Articular chondrocyte of knee joint (primary cell): Measurements from ENCODE around the gene COL4A4. TPM values are rescaled to one million over a fixed set of nuclear protein-coding genes. Genes with fewer than 3 reads are reported as not detected.

Experiments
- small RNA-seq: library from RNA; depleted of rRNA; stranded (forward); fragments of <200 nt; gene quantifications from one replicate; pipeline ENCODE3, GENCODE V24; 2012
- total RNA-seq: library from RNA; depleted of rRNA; stranded (reverse); fragments of >200 nt; gene quantifications from 2 replicates; pipeline ENCODE4 v1.2.3, GENCODE V29; 2012

Gene COL4A4
- under 0.01 and 0.11 TPM in 2 replicates for total RNA-seq

DNA sequence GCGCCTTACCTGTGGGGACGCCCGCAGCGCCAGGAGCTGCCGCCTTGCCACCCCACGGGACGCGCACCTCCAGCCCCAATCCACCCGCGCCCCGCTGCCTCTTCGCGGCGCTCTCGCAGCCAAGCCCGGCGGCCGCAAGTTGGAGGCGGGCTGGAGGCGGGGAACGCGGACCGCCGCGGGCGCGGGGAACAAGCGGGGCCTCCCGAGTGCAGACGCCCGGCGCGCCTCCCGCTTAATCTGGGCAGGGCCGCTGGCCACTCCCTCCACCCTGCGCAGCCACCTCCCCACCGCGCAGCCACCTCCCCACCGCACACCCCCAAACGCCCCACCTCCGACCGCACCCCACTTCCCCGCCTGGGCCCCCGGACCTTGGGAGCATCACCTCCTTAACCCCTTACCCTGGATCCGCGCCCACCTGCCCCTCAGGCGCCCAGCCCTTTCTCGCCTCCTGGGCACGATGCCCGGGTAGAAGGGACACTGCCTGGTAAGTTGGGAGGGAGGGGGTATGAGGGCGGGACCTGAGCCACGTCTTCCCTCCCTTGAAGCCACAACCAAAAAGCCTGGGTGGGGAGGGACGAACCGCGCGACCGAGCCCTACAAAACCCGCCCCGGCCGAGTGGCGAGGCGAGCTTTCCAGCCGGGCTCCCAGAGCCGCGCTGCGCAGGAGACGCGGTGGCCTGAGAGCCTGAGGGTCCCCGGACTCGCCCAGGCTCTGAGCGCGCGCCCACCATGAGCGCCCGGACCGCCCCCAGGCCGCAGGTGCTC lies at the start of gene COL4A4, which contains the start of gene COL4A3:
COL4A4 (minus strand) TSS at position 208 of the 765 bp plus-strand sequence. CDS start 16,722 bp downstream, outside the sequence.
COL4A3 (plus strand) TSS at position 627 of the 765 bp plus-strand sequence; CDS start at position 730, 103 bp downstream.

Small RNA genes lying within 50 kb of the gene (small RNA-seq; reads per million reads assigned to genes)
- gene RF00554: not detected

Other genes with a start within 250 kb of the COL4A4 start
- not detected in 2 replicates for gene COL4A3, start 419 bp upstream of the COL4A4 start, total RNA-seq
- gene MFF, start 161.0 kb upstream of the COL4A4 start, total RNA-seq: 117 and 128 TPM in 2 replicates
- gene TM4SF20, start 215.1 kb upstream of the COL4A4 start, total RNA-seq: 1.1 TPM in 1 of 2 replicates, not detected in the other
- gene SCYGR1, start 223.7 kb upstream of the COL4A4 start, total RNA-seq: not detected in 2 replicates